ENCODE measurements around the gene HCN3.

The HCN3 gene

DNA sequence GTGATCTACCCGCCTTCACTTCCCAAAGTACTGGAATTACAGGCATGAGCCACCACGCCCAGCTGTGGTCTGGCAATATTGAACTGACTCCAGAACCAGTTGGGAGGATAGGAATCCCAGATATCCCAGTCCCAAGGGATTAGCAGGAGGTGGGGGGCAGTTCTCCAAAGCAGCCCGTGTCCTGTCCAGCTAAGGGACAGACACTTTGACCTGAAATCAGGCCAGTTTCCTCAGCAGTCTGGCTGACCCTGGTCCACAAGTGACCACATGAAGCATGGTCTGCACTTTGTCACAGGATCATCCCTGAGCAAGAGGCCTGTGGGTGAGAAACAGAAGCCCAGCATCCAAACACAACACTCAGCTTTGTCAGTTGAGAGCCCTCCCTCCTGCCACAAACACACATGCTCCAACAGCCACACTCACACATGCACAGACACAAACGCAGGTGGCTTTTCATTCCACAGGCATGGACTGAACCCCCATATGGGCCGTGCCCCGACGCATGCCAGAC is 28.7 kb downstream of the HCN3 start:
- peaks cover 21% of the 10 kb centered on the region for H3K79me2 ChIP-seq (ENCODE audit: insufficient read depth, low read length)
- no peaks in the 10 kb centered on the region for H3K27me3 ChIP-seq (ENCODE audit: insufficient read depth, low read length)
- H3K9me2 ChIP-seq (ENCODE audit: low read depth, low read length): no peaks in the 10 kb centered on the region
- H3K4me1 ChIP-seq (ENCODE audit: insufficient read depth, low read length, severe bottlenecking): peaks cover 35% of the 10 kb centered on the region
- H3K27ac ChIP-seq (ENCODE audit: low read depth, low read length, poor library complexity, severe bottlenecking): peak overlapping the region; percentile 4
- H4K20me1 ChIP-seq (ENCODE audit: insufficient read depth, low read length): no peaks in the 10 kb centered on the region
- H3K9me3 ChIP-seq (ENCODE audit: low read length): no peaks in the 10 kb centered on the region
- no peak overlapping the region for H3K4me2 ChIP-seq (ENCODE audit: low read length)
- H3F3A ChIP-seq (ENCODE audit: insufficient read depth, low read length): no peaks in the 10 kb centered on the region
- TF ChIP-seq, protein P1, sequence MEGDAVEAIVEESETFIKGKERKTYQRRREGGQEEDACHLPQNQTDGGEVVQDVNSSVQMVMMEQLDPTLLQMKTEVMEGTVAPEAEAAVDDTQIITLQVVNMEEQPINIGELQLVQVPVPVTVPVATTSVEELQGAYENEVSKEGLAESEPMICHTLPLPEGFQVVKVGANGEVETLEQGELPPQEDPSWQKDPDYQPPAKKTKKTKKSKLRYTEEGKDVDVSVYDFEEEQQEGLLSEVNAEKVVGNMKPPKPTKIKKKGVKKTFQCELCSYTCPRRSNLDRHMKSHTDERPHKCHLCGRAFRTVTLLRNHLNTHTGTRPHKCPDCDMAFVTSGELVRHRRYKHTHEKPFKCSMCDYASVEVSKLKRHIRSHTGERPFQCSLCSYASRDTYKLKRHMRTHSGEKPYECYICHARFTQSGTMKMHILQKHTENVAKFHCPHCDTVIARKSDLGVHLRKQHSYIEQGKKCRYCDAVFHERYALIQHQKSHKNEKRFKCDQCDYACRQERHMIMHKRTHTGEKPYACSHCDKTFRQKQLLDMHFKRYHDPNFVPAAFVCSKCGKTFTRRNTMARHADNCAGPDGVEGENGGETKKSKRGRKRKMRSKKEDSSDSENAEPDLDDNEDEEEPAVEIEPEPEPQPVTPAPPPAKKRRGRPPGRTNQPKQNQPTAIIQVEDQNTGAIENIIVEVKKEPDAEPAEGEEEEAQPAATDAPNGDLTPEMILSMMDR (IDR thresholded peaks at IDR 0.05; ENCODE audit: low read length): no peak
- no peak for TF ChIP-seq EZH2 (IDR thresholded peaks at IDR 0.05; ENCODE audit: borderline replicate concordance, low read length)
- H3K36me3 ChIP-seq (ENCODE audit: insufficient read depth, low read length): peaks cover 19% of the 10 kb centered on the region
- no peak overlapping the region for H2AFZ ChIP-seq (ENCODE audit: low read length)
- H3K9ac ChIP-seq (ENCODE audit: low read length): no peak overlapping the region
- no peak overlapping the region for H3K4me3 ChIP-seq (ENCODE audit: low read depth, low read length, poor library complexity, severe bottlenecking)

DNA sequence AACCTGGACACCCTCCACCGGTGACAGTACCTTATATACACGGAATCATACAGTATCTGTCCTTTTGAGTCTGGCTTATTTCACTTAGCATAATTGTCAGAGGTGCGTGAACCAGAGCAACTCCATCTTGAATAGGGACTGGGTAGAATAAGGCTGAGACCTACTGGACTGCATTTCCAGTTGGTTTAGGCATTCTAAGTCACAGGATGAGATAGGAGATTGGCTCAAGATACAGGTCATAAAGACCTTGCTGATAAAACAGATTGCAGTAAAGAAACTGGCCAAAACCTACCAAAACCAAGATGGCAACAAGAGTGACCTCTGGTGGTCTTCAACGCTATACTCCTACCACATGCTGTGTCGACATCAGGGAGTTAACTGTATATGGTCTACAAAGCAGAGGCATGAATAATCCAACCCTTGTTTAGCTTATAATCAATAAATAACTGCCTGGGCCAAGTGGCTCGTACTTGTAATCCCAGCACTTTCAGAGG is 30.0 kb downstream of the HCN3 start:
- peaks cover 31% of the 10 kb centered on the region for H3K36me3 ChIP-seq (ENCODE audit: insufficient read depth, low read length)
- peaks cover 24% of the 10 kb centered on the region for H3K79me2 ChIP-seq (ENCODE audit: insufficient read depth, low read length)
- H3K4me2 ChIP-seq (ENCODE audit: low read length): peak overlapping the region; percentile 90; the same call in 1 of the 2 replicates
- H3K4me1 ChIP-seq (ENCODE audit: insufficient read depth, low read length, severe bottlenecking): peaks cover 44% of the 10 kb centered on the region
- H3K27me3 ChIP-seq (ENCODE audit: insufficient read depth, low read length): no peaks in the 10 kb centered on the region
- H3K4me3 ChIP-seq (ENCODE audit: low read depth, low read length, poor library complexity, severe bottlenecking): peak overlapping the region; percentile 100
- no peaks in the 10 kb centered on the region for H3K9me3 ChIP-seq (ENCODE audit: low read length)
- H4K20me1 ChIP-seq (ENCODE audit: insufficient read depth, low read length): no peaks in the 10 kb centered on the region
- no peaks in the 10 kb centered on the region for H3K9me2 ChIP-seq (ENCODE audit: low read depth, low read length)
- peak overlapping the region; percentile 67; the same call in 1 of the 2 replicates for H3K9ac ChIP-seq (ENCODE audit: low read length)
- no peaks in the 10 kb centered on the region for H3F3A ChIP-seq (ENCODE audit: insufficient read depth, low read length)
- peak overlapping the region; percentile 96 for H3K27ac ChIP-seq (ENCODE audit: low read depth, low read length, poor library complexity, severe bottlenecking)
- no peak overlapping the region for H2AFZ ChIP-seq (ENCODE audit: low read length)
- TF ChIP-seq, protein P1 (IDR thresholded peaks at IDR 0.05; ENCODE audit: low read length): peak; percentile 64
- no peak for TF ChIP-seq EZH2 (IDR thresholded peaks at IDR 0.05; ENCODE audit: borderline replicate concordance, low read length)

DNA sequence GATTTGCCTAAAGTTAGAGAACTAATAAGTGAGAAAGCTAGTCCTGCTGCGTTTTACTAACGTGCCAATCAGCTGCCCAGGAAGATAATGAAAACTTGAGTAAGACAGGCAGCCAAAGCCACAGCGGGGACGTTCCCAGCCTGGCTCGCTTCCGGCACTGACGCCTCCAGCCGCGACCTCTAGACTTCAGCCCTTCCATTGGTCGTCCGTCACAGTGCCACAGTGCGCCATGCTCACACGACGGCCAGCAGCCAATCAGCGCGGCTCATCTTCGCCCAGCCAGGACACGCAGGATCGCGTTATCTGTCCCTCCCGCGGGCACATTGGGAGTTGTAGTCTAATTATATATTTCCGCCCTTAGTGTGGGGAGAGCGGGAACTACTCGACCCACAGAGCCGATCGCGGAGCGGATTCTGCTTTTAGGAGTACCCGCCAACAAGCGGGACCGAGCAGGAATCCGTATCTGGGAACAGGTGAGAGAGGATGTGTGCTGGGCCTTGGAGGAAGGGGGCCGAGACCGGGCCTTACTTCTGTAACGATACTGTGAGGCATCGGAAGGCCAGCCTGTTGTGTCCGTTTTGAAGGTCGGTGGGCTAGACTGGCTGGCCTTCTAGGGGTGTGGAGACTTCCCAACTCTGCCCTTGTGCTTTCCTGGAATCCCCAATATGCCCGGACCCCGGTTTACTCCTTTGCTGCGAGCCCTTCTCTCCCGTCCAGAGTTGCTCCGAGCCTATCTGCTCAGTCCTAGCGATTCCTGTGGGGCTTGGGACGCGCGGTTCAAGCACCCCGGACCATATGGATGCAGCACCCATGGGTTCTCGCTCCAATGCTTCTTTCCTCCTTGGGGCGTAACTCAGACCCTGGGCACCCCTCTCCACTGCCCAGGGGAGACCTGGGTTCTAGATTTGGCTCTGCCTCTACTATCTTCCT is 31.5 kb downstream of the HCN3 start, which contains the start of gene FDPS:
Gene FDPS (plus strand): TSS at position 374 of the 930 bp plus-strand sequence. CDS start 924 bp downstream, outside the sequence.
- H3K27ac ChIP-seq (ENCODE audit: low read depth, low read length, poor library complexity, severe bottlenecking): peak within 1 kb of the TSS; percentile 96
- peak within 1 kb of the TSS; percentile 90 for H3K4me2 ChIP-seq (ENCODE audit: low read length)
- H3K9me2 ChIP-seq (ENCODE audit: low read depth, low read length): no peaks in the 10 kb centered on the region
- no peaks in the 10 kb centered on the region for H3K9me3 ChIP-seq (ENCODE audit: low read length)
- TF ChIP-seq EZH2 (IDR thresholded peaks at IDR 0.05; ENCODE audit: borderline replicate concordance, low read length): no peak
- TF ChIP-seq, protein P1 (IDR thresholded peaks at IDR 0.05; ENCODE audit: low read length): no peak
- no peaks in the 10 kb centered on the region for H3K27me3 ChIP-seq (ENCODE audit: insufficient read depth, low read length)
- peak within 1 kb of the TSS; percentile 100 for H3K9ac ChIP-seq (ENCODE audit: low read length)
- peaks cover 24% of the 10 kb centered on the region for H3K79me2 ChIP-seq (ENCODE audit: insufficient read depth, low read length)
- no peak within 1 kb of the TSS for H2AFZ ChIP-seq (ENCODE audit: low read length)
- peaks cover 44% of the 10 kb centered on the region for H3K36me3 ChIP-seq (ENCODE audit: insufficient read depth, low read length)
- H4K20me1 ChIP-seq (ENCODE audit: insufficient read depth, low read length): no peaks in the 10 kb centered on the region
- peak within 1 kb of the TSS; percentile 100 for H3K4me3 ChIP-seq (ENCODE audit: low read depth, low read length, poor library complexity, severe bottlenecking)
- peaks cover 44% of the 10 kb centered on the region for H3K4me1 ChIP-seq (ENCODE audit: insufficient read depth, low read length, severe bottlenecking)
- no peaks in the 10 kb centered on the region for H3F3A ChIP-seq (ENCODE audit: insufficient read depth, low read length)
